GM19240 (cell line): Measurements from ENCODE around the gene KLRC3.
"Not testable (repeated sequence)": the region's sequence is repeated elsewhere in the genome, so short reads cannot be mapped to it uniquely, and the experiment has no call there.

Experiments
- DNase-seq: peaks from one replicate; pipeline ENCODE4 v3.0.0; 2011; ENCODE audit warnings: low spot score; ENCODE audit not compliant: insufficient read length

The KLRC3 gene

DNA sequence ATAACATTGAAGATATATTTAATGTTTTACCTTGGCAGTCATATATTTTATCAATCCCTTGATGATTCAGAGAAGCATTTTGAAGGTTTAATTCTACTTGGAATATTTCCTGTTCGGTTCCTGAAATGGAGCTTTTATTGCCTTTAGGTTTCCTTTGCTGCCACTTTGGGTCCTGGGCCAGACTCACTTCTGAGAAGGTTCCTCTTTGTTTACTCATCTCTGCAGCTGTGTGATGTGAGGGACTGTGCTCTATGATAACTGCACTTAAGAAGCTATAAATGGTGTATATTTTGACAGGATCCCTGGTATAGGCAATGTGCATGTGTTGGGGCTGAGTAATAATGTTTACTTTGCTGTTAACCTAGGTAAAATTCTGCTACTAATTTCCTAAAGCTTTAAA, at the start of gene KLRC3:
KLRC3 (minus strand) TSS at position 262 of the 400 bp plus-strand sequence; CDS start at position 217, 45 bp downstream.
- DNase-seq = not testable (repeated sequence)

- no peak for DNase-seq
Observed at GRCh38 chr12:10469701-10470100, 49.3 kb upstream of the KLRC3 start.

DNA sequence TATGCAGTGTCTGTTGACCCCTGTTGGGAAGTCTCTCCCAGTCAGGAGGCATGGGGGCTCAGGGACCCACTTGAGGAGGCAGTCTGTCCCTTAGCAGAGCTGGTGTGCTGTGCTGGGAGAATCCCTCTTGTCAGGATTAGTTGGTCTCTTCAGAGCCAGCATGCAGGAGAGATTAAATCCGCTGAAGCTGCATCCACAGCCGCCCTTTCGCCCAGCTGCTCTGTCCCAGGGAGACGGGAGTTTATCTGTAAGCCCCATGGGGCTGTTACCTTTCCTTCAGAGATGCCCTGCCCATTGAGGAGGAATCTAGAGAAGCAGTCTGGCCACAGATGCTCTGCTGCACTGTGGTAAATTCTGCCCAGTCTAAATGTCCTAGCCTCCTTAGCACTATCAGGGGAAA, 45.9 kb upstream of the KLRC3 start:
- no peak for DNase-seq

GRCh38 chr12:10457760-10458159, 37.4 kb upstream of the KLRC3 start:
- DNase-seq = no peak

DNA sequence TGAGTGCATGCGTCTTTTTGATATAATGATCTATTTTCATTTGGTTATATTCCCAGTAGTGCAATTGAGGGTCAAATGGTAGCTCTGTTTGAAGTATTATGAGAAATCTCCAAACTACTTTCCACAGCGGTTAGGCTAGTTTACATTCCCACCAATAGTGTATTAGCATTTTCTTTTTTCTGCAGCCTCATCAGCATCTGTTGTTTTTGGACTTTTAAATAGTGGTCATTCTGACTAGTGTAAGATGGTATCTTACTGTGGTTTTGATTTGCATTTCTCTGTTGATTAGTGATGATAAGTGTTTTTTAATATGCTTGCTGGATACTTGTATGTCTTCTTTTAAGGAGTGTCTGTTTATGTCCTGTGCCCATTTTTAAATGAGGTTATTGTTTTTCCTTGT, 36.5 kb upstream of the KLRC3 start:
- DNase-seq = no peak

- DNase-seq = no peak
Observed at GRCh38 chr12:10455766-10456165, 35.4 kb upstream of the KLRC3 start.

- DNase-seq = no peak
Observed at GRCh38 chr12:10454531-10454930, 34.1 kb upstream of the KLRC3 start.

GRCh38 chr12:10453156-10453555, 32.8 kb upstream of the KLRC3 start, which contains the start of gene KLRC1:
Gene KLRC1 (minus strand): TSS chr12:10453377. CDS start chr12:10451156, 2,221 bp downstream.
- DNase-seq = no peak

DNA sequence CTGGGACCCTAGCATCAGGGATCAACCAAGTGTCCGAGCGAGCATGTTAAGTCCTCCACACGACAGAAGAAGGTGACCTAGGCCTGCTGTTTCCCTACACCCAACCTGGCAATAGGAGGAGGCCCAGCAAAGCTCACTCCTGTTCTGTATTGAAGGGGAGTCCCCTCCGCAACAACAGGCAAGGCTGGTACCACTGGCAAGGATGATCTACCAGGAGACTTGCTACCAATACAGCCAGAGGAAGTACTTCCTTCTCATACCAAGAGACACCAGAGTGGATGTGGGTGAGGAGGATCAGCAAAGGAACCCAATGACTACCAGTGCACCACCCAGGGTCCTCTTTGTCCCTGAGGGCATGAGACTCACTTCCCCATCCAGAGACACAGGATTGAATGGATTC, 27.8 kb upstream of the KLRC3 start:
- no peak for DNase-seq

DNA sequence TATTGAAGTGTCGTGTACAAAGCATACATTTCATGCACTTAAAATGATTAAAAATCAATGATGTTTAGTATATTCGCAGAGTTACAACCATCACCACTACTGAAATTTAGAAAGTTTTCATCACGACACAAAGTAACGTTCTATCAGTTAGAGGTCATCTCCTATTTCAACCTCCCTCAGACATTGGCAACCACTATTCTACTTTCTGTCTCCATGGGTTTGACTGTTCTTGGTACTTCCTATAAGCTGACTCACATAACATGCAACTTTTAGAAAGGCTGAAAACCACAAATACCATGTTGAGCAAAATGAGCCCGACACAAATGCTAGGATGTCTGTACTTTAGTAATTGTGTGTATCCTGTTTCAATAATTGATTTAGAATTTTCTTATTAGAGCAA, 25.7 kb upstream of the KLRC3 start:
- not testable (repeated sequence) for DNase-seq

- DNase-seq = not testable (repeated sequence)
Observed at GRCh38 chr12:10441144-10441543, 20.7 kb upstream of the KLRC3 start.

GRCh38 chr12:10439608-10440274, 19.3 kb upstream of the KLRC3 start:
- not testable (repeated sequence) for DNase-seq

- not testable (repeated sequence) for DNase-seq
Observed at GRCh38 chr12:10437601-10438000, 17.2 kb upstream of the KLRC3 start.

DNA sequence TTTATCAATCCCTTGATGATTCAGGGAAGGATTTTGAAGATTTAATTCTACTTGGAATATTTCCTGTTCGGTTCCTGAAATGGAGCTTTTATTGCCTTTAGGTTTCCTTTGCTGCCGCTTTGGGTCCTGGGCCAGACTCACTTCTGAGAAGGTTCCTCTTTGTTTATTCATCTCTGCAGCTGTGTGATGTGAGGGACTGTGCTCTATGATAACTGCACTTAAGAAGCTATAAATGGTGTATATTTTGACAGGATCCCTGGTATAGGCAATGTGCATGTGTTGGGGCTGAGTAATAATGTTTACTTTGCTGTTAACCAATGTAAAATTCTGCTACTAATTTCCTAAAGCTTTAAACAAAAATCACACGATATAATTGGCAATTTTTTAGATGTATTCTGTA, 15.4 kb upstream of the KLRC3 start, which contains the start of gene KLRC2:
KLRC2 (minus strand) TSS at position 195 of the 400 bp plus-strand sequence; CDS start at position 171, 24 bp downstream.
- DNase-seq = not testable (repeated sequence)

- DNase-seq = not testable (repeated sequence)
Observed at GRCh38 chr12:10430623-10431022, 10.2 kb upstream of the KLRC3 start.

GRCh38 chr12:10425938-10426337, 5.5 kb upstream of the KLRC3 start:
- DNase-seq = not testable (repeated sequence)

- DNase-seq = not testable (repeated sequence)
Observed at GRCh38 chr12:10424260-10424899, 4.0 kb upstream of the KLRC3 start.

DNA sequence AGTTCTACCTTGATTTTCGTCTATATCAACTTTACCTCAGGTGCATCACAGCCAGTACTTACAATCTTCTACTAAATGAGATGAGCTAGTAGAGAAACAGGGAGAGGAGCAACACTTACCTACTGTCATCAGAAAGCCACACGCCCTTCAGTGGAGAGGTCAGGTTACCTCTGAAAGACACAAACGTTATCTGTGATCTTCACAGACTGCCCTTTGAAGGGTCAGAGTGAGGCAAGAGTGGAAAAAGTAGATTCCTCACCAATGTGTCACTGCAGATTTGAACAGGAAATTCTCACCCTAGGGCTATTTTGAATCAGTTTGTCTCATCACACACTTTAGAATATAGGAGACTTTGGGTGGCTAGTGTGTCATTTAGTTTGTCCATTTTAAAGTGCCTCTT, 1.8 kb upstream of the KLRC3 start:
- not testable (repeated sequence) for DNase-seq

DNA sequence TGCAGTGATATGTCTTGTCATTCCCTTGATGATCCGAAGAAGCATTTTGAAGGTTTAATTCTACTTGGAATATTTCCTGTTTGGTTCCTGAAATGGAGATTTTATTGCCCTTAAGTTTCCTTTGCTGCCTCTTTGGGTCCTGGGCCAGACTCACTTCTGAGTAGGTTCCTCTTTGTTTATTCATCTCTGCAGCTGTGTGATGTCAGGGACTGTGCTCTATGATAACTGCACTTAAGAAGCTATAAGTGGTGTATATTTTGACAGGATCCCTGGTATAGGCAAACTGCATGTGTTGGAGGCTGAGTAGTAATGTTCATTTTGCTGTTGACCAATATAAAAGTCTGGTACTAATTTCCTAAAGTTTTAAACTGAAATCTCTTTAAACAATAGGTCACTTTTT, 11.0 kb downstream of the KLRC3 start, which contains the start of gene KLRC4:
KLRC4 (minus strand) TSS at position 366 of the 400 bp plus-strand sequence; CDS start at position 184, 182 bp downstream.
- no peak for DNase-seq

- no peak for DNase-seq
Observed at GRCh38 chr12:10408842-10409241, 11.6 kb downstream of the KLRC3 start.

GRCh38 chr12:10406725-10407124, 13.7 kb downstream of the KLRC3 start:
- DNase-seq = no peak

GRCh38 chr12:10405294-10405693, 15.1 kb downstream of the KLRC3 start:
- no peak for DNase-seq

GRCh38 chr12:10404798-10405197, 15.6 kb downstream of the KLRC3 start:
- no peak for DNase-seq
